Middle frontal gyrus (tissue), 1 donor: Measurements from ENCODE around the gene MACROD2.
"Not testable (repeated sequence)": the region's sequence is repeated elsewhere in the genome, so short reads cannot be mapped to it uniquely, and the experiment has no call there.

Experiments
- DNase-seq: peaks from one replicate; pipeline ENCODE4 v3.0.0-alpha.2; 2015; ENCODE audit warnings: low spot score; ENCODE audit errors: extremely low spot score

The MACROD2 gene

GRCh38 chr20:15475483-15475882 lies 1480.2 kb downstream of the MACROD2 start:
- no peak for DNase-seq

DNA sequence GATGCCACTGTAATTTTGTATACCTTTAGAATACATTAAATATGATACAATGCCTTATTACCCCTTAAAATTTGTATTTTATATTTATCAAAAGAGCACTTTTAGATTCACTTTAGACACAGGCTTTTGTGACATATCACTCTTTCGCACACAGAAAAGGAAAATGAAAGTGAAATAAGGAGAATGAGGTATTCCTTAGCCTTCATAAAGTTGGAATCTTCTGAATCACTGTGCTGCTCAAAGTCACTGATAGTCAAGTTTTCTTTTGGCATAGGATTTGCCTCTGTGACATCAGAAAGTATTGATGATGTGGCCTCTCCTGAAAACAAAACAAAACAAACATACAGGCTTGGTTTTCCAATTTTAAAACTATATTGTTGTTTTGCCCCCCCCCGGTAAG lies 1480.9 kb downstream of the MACROD2 start:
- no peak for DNase-seq

DNA sequence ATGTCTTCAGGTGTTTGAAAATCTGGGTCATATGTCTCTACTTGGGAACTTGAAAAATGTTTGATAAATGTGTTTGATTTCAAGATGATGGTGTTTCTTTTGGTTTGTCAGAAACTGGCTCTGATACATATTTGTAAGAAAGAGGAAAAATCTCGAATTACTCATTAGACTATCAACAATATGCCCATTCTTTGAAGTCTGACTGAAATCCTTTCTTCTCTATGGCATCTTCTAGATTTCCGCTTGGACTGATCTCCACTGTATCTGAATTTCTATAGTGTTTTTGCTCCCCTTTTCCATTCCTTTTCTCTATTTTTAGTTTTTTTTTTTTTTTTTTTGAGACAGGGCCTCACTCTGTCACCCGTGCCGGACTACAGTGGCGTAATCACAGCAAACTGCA lies 1481.5 kb downstream of the MACROD2 start:
- DNase-seq = no peak

DNA sequence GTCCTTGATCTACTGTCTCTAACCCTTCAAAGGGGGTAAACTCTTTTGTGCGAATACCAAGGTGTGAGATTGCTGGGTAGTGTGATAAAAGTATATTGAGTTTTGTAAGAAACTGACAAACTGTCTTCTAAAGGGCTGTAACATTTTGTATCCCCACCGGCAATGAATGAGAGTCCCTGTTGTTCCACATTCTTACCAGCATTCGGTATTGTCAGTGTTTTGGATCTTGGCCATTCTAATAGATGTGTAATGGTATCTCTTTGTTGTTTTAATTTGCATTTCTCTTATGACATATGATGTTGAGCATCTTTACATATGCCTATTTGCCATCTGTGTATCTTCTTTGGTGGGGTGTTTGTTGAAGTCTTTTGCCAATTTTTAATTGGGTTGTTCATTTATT lies 1487.2 kb downstream of the MACROD2 start:
- no peak for DNase-seq

GRCh38 chr20:15485519-15485918 lies 1490.2 kb downstream of the MACROD2 start:
- DNase-seq = no peak

DNA sequence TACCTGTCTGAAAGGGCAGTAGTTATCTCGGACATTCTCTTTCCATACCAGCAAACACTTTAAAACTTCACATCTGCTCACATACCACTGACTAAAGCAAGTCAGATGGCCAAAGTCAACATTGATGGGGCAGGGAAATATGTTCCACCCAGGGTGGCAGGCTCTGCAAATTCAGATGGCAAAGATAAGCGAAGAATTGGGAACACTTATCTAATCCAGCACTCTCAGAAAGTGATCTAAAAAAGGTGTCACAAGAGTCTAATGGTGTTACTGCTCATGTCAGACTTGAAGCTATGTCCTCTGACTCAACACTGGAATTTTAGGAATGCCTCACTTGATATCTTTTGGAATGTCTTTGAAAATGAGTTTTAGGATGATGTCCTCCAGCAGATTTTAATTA lies 1491.7 kb downstream of the MACROD2 start:
- no peak for DNase-seq

GRCh38 chr20:15487682-15488081 lies 1492.4 kb downstream of the MACROD2 start:
- no peak for DNase-seq

- DNase-seq = no peak
These were observed 1496.3 kb downstream of the MACROD2 start for GRCh38 chr20:15491575-15491974.

GRCh38 chr20:15494851-15495250 lies 1499.5 kb downstream of the MACROD2 start:
- no peak for DNase-seq

DNA sequence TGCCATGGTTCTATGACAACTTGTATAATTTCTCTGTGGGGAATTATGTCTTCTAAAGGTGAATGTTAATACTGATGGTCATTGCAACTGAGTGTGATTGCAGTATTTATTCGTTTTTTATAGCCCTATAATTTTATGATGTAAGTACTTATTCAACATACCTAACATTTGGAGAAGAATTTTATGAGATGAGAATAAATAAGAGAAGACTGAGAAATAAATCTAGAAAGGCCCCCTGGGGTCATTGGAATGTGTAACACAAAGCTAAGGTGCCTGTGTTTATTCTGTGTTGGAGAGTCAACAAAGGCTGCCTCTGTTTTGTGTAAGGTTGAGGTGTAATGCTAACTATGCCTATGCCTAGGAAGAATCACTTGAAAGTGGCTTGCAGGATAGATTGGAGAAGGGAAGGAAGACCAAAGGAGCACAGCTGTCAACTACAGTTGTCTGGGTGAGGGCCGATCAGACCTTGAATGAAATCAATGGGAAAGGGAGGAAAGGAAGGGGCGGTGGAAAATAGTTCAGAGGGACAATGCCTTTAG lies 1501.3 kb downstream of the MACROD2 start:
- DNase-seq = no peak

DNA sequence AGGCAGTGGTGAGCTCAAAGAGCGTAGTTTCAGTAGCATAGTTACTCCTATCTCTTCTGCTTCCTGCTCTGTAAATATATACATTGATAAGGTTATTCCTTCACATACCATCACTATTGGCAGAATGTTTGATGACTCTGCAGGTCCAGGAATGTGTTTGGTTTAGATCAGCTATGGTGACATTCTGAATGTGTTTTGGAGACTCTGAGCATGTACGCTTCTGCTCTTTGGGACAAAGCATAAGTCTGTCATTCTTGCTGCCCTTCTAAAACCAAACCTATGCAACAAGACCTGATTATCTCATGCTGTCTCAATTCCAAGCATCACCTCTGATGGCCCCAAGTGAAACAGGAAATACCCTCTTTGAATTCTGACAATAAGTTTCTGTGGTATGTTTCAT lies 1503.6 kb downstream of the MACROD2 start:
- DNase-seq = no peak

- no peak for DNase-seq
These were observed 1511.0 kb downstream of the MACROD2 start for GRCh38 chr20:15506311-15506710.

DNA sequence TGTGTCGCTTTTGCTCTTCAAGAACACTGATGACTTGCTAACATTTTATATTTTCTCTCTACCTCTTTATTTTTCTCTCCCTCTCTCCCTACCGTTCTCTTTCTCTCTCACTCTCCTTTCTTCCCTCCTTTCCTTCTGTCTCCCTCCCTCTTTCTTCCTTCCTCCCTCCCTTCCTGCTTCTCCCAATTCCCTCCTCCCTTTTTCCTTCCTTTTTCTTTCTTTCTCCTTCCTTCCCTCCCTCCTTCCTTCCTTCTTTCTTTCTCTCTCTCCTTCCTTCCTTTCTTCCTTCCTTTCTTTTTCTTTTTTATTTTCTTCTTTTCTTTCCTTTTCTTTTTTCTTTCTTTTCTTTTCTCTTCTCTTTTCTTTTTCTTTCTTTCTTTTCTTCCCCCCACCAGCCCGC lies 1511.8 kb downstream of the MACROD2 start:
- no peak for DNase-seq

DNA sequence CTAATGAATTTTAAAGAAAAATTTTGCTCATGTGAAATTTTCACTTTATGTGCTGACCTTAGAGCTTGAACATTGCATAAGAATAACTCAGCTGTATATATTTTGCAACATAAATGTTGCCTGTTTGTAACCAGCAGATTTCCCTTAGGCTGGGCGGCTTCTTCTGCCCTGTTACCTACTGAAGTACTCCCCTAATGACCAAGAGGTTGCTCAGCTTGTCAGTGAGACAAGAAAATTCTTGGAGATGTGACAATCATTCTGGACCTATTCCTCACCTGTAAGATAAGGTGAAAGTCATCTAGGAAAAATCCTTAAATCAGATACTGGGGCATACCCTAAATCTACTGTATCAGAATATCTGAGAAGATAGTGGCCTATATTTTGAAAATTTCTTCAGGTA lies 1516.2 kb downstream of the MACROD2 start:
- DNase-seq = no peak

DNA sequence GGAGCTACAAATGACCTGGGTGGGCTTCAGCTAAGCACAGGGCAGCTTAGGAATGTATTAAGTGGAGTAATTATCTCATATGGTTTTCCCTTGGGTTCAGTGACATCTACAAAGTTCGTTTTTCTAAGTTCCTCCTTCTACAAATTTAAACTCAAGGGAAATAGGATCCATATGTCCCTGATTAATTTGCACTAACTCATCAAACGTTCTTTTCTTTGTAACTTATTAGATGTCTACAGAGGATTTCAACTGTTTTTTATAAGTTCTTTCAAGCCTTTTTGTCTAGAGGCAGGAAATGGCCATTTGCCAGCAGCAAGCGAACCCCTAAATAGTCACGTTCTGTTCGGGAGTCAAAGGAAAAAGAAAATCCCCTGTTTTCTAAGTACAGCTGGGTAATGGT lies 1517.6 kb downstream of the MACROD2 start:
- DNase-seq = no peak

DNA sequence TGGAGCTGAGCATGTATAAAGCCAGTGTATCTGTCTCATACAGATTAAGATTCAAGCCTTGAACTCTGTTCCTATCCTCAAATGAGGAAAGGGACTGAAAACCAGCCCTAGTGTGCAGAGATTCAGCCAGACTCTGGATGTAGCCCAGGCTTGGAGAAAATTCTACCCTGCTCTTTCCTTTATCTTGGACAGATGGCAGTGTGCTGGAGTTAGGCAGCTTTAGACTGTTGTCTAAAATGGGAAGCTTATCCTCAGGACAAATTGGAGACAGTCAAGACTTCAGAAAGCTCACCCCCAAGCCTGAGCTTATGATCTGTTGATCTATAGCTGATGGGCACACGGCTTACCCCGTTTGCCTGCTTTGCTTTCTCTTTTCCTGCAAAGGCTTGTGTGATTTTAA lies 1520.4 kb downstream of the MACROD2 start:
- DNase-seq = no peak

GRCh38 chr20:15520930-15521524 lies 1525.7 kb downstream of the MACROD2 start:
- DNase-seq = no peak

DNA sequence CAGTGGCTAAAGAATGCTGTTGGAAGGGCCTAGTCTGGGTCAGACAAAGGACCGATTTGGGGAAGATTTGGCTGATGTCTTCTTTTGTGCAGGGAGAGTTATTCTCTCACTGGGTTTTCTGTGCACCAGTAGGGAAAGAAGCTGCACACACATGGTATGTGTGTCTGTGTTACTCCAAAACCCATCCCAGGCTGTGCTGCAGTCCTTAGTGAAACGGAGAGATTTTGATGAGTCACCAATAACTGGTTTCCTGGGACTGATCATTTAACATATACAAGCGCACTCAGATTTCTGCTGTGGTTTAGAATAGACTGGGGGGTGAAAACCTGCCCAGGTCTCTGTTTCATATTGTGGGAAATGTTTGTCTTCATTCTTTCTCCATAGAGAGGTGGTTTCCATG lies 1528.1 kb downstream of the MACROD2 start:
- DNase-seq = no peak

DNA sequence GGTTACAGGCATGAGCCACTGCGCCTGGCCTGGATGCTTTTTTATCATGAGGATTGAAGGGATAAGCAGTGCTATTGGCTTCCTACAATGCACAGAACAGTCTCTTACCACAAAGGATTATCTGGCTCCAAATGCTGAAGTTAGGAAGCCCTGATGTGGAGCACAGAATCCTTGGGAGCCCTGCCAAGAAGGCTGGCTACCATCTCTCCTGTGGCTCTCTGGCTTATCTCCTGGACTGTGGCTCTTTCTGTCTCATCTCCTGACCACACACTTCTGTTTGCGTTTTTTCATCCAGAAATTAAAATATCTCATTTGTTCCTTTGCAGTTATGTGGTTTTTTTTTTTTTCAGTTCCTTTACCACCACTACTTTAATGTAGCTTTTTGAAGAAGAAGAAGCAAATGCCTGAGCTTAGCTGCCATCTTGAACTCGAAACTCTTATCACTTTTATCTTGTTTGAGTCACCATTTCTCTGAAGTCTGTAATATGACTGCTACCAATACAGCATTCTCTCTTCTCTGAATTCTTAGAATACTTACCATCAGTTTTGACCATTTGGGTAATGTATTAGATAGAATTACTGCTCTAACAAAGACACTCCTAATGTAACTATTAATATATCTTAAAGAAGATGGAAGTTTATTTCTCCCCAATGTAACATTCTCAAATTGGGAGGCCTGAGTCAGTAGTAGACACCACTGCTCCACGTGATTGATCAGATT lies 1533.2 kb downstream of the MACROD2 start:
- no peak for DNase-seq

DNA sequence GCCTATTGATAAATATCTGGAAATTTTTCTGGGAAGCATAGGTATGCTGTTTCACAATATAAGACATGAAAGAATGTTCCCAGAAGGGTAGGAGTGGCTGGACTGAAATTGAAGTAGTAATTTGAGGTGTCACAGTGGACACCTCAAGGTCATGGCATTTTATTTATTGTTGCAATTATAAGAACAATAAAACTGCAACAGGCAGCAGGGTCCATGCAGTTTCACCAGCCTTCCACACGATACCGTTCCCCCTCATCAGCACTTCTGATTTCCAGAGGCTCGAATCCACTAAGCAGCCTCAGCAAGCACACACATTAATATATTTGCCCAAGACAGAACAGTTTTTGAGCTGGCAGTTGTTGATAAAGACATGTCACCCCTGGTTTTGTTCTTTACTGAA lies 1540.5 kb downstream of the MACROD2 start:
- DNase-seq = no peak

GRCh38 chr20:15537200-15537599 lies 1541.9 kb downstream of the MACROD2 start:
- not testable (repeated sequence) for DNase-seq

GRCh38 chr20:15542655-15543054 lies 1547.3 kb downstream of the MACROD2 start:
- no peak for DNase-seq

- no peak for DNase-seq
These were observed 1549.4 kb downstream of the MACROD2 start for GRCh38 chr20:15544742-15545141.
